Stimulated activated CD8-positive, alpha-beta memory T cell treated with anti-CD3 and anti-CD28 coated beads, Interleukin-4, amount 100 ng/mL, for 48 hours (primary cell): ENCODE data around the gene SLC39A6.
"Not testable (repeated sequence)": the region's sequence is repeated elsewhere in the genome, so short reads cannot be mapped to it uniquely, and the experiment has no call there.

Experiments
- DNase-seq: peaks from one replicate; pipeline ENCODE4 v3.0.0-alpha.2; 2020

Gene SLC39A6

GRCh38 chr18:36132756-36133155 is 3.6 kb upstream of the SLC39A6 start:
- DNase-seq = no peak

GRCh38 chr18:36131692-36132483 is 2.7 kb upstream of the SLC39A6 start:
- DNase-seq = no peak

GRCh38 chr18:36130883-36131653 is 1.9 kb upstream of the SLC39A6 start:
- no peak for DNase-seq

GRCh38 chr18:36130039-36130831 is 1.1 kb upstream of the SLC39A6 start:
- no peak for DNase-seq

GRCh38 chr18:36128907-36129299 is 237 bp downstream of the SLC39A6 start:
- DNase-seq = no peak

DNA sequence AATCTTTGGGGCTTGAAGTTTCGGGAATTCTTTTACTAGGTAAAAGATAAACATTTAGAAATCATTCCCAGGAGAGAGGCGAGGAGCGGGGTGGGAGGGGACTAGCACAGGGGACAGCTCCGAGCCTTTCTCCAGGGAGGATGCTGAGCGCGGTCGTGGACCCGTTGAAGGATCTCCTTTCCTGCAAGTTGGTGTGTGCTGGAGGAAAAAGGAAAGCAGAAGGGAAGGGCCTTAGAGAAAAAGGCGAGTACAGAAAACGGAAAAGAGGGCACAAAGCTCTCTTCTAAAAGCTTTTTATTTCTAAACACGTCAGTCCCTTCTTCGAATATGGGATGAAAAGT is 640 bp downstream of the SLC39A6 start:
- DNase-seq = no peak

- DNase-seq = no peak
Observed at GRCh38 chr18:36127836-36128529, 1.2 kb downstream of the SLC39A6 start.

- no peak for DNase-seq
Observed at GRCh38 chr18:36126668-36127067, 2.5 kb downstream of the SLC39A6 start.

- no peak for DNase-seq
Observed at GRCh38 chr18:36124841-36125240, 4.3 kb downstream of the SLC39A6 start.

GRCh38 chr18:36120297-36120696 is 8.8 kb downstream of the SLC39A6 start:
- DNase-seq = no peak

DNA sequence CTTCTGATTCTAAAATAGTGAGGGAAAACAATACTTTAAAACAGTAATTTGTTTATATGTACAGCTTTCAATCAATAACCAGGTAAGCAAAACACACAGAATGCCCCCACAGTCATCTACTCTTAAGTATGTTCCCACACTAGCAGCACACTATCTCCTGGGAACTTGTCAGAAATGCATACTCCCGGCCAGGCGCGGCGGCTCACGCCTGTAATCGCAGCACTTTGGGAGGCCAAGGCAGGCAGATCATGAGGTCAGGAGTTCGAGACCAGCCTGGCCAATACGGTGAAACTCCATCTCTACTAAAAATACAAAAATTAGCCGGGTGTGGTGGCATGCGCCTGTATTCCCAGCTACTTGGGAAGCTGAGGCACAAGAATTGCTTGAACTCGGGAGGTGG is 12.4 kb downstream of the SLC39A6 start:
- not testable (repeated sequence) for DNase-seq

- no peak for DNase-seq
Observed at GRCh38 chr18:36114738-36115137, 14.4 kb downstream of the SLC39A6 start.

- DNase-seq = no peak
Observed at GRCh38 chr18:36114251-36114650, 14.9 kb downstream of the SLC39A6 start.

DNA sequence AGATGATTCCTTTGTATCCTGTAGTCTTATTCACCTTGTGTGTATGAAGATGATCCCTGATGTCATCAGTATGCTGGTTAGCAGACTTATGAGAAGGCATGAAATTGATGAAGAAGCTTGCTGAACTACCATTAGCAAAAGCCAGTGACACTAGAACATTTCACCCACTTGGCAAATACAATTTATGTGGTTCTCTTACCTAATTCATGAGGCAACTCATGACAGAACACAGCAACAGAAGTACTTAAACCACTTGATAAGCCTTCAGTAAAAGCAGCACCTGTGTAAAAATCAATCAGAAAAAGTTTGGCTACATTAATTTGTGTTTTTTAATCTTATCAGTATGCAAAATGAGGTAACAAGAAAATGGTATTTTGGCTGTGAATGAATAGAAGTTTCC is 16.8 kb downstream of the SLC39A6 start:
- DNase-seq = no peak

- no peak for DNase-seq
Observed at GRCh38 chr18:36109737-36110136, 19.4 kb downstream of the SLC39A6 start.

- no peak for DNase-seq
Observed at GRCh38 chr18:36108601-36109000, 20.5 kb downstream of the SLC39A6 start.

GRCh38 chr18:36108196-36108595 is 20.9 kb downstream of the SLC39A6 start:
- no peak for DNase-seq

DNA sequence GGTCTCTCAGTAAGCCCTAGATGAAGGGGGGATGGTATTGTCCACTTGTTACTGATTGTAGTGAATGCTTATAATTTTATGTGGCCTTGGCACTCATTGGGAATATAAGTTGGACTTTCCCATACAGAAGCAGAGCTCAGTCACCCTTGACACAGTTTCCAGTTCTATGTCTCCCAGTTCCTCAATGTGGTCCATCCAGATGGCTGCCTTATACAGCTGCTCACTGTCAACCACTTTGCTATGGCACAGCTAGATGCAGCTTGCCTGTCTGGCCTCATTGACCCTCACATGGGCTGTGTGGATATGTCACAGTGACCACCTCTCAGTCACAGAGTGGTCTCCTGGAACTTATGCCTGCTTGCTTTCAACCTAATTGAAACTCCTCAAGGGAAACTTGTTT is 21.7 kb downstream of the SLC39A6 start:
- no peak for DNase-seq

GRCh38 chr18:36104749-36105148 is 24.4 kb downstream of the SLC39A6 start:
- DNase-seq = no peak

- no peak for DNase-seq
Observed at GRCh38 chr18:36101943-36102342, 27.2 kb downstream of the SLC39A6 start.

- DNase-seq = no peak
Observed at GRCh38 chr18:36099311-36099710, 29.8 kb downstream of the SLC39A6 start.

DNA sequence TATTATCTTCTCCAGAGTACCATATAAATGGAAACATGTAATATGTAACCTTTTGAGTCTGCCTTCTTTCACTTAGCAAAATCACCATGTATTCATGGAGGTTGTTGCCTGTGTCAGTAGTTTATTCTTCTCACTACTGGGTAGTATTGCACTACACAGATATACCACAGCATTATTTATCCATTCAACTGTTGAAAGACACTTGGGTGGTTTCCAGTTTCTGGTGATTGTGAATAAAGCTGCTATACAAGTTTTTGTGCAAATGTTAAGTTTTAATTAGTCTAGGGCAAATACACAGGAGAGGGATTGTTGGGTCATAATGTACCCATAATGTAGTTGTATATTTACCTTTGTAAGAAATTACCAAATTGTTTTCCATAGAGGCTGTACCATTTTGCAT is 32.2 kb downstream of the SLC39A6 start:
- DNase-seq = no peak

DNA sequence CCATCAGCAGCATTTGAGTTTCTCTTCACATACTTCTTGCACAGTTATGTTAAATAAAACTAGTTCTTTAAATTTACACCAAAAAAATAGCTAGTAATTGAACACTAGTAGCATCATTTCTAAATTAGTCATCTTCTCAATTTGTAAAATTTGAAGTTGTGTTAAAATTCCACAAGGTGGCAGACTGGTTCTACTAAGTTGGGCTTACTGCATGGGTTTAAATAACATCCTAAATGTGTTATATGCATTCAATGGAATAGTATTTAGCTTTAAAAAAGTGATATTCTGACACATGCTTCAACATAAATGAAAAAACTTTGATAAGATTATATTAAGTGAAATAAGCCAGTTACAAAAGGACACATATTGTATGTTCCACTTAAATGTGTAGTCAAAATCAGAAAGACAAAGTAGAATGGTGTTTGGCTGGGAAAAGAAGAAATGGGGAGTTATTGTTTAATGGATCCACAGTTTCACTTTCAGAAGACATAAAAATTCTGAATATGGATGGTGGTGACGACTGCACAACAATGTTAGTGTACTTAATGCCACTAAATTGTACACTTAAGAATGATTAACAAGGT is 33.1 kb downstream of the SLC39A6 start:
- no peak for DNase-seq
